ENCODE data around the gene APH1B.

APH1B gene

GRCh38 chr15:63323798-63324563 is 46.6 kb downstream of the APH1B start:
- WGBS: 97% methylated on average over 9 of the region's 9 CpGs
- Histone ChIP-seq H3K4me1 (ENCODE audit: control insufficient read depth, insufficient read depth, low read depth, low read length) (peaks cover 7% of the 10 kb centered on the region), H3K27ac (ENCODE audit: low read length, poor library complexity, severe bottlenecking) (no peak overlapping the region), H2AK5ac (ENCODE audit: low read length, severe bottlenecking) (peak overlapping the region; percentile 2), H3K14ac (ENCODE audit: low read length in 2 of 2) (no peak overlapping the region), H3K23ac (ENCODE audit: low read length in 2 of 2) (no peak overlapping the region), H3K79me1 (replicated peaks; ENCODE audit: low read length, poor library complexity, severe bottlenecking) (no peaks in the 10 kb centered on the region), H3K18ac (ENCODE audit: low read depth in 1 of 2, low read length in 2 of 2) (no peak overlapping the region), H3K27me3 (ENCODE audit: control insufficient read depth in 1 of 2, insufficient read depth in 1 of 2, low read length in 2 of 2) (no peaks in the 10 kb centered on the region), H3K4ac (ENCODE audit: low read depth in 1 of 2, low read length in 2 of 2) (no peak overlapping the region), H2BK12ac (ENCODE audit: low read length in 2 of 2) (no peak overlapping the region), H3K4me2 (ENCODE audit: low read length, poor library complexity, severe bottlenecking) (no peak overlapping the region), H3K9ac (ENCODE audit: low read length) (no peak overlapping the region), H2BK15ac (ENCODE audit: low read depth, poor library complexity, severe bottlenecking) (no peak overlapping the region), H3K9me3 (ENCODE audit: control insufficient read depth, low read length) (no peaks in the 10 kb centered on the region), H2BK120ac (ENCODE audit: low read depth, low read length) (no peak overlapping the region), H3K36me3 (ENCODE audit: control insufficient read depth in 1 of 2, insufficient read depth in 2 of 2, low read depth in 1 of 2, low read length in 2 of 2) (peaks cover 4 to 43% of the 10 kb centered on the region in 2 experiments), H3K4me3 (ENCODE audit: insufficient read depth in 1 of 2, low read depth in 1 of 2, low read length in 2 of 2) (no peak overlapping the region), H4K8ac (ENCODE audit: low read length) (no peak overlapping the region), H2BK5ac (ENCODE audit: low read depth, low read length, poor library complexity, severe bottlenecking) (no peak overlapping the region), H4K91ac (ENCODE audit: low read length) (no peak overlapping the region), H2AFZ (ENCODE audit: low read depth, low read length) (no peak overlapping the region)
- no peak for DNase-seq

DNA sequence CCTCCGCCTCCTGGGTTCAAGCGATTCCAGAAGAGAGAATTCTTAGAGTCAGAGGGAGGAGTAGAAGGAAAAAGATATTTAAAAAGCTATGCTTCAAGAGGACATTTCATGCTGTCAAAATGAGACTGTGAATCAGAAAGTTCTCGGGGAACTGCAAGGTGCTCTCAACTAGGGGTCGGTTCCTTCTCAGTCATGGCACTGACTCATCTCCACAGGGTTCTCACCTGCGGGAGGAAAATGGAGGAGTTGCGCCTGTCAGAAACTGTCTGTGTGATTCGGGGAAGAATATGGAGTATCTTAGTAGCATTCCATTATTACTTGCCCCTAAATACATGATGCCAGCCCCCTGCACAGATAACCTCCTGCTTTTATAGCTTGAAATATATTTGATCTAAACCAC is 47.4 kb downstream of the APH1B start:
- no peak overlapping the region for H3K18ac ChIP-seq (ENCODE audit: low read depth in 1 of 2, low read length in 2 of 2)
- H2BK15ac ChIP-seq (ENCODE audit: low read depth, poor library complexity, severe bottlenecking): no peak overlapping the region
- no peak overlapping the region for H3K4me2 ChIP-seq (ENCODE audit: low read length, poor library complexity, severe bottlenecking)
- no peak overlapping the region for H4K91ac ChIP-seq (ENCODE audit: low read length)
- no peak overlapping the region for H2BK12ac ChIP-seq (ENCODE audit: low read length in 2 of 2)
- H2AK5ac ChIP-seq (ENCODE audit: low read length, severe bottlenecking): no peak overlapping the region
- 95% methylated on average over 4 of the region's 7 CpGs for WGBS
- H3K9me3 ChIP-seq (ENCODE audit: control insufficient read depth, low read length): no peaks in the 10 kb centered on the region
- H3K4me1 ChIP-seq (ENCODE audit: control insufficient read depth, insufficient read depth, low read depth, low read length): peaks cover 7% of the 10 kb centered on the region
- no peak for DNase-seq
- no peak overlapping the region for H3K4me3 ChIP-seq (ENCODE audit: insufficient read depth in 1 of 2, low read depth in 1 of 2, low read length in 2 of 2)
- no peak overlapping the region for H3K4ac ChIP-seq (ENCODE audit: low read depth in 1 of 2, low read length in 2 of 2)
- H3K9ac ChIP-seq (ENCODE audit: low read length): no peak overlapping the region
- peaks cover 4 to 51% of the 10 kb centered on the region in 2 experiments for H3K36me3 ChIP-seq (ENCODE audit: control insufficient read depth in 1 of 2, insufficient read depth in 2 of 2, low read depth in 1 of 2, low read length in 2 of 2)
- H3K27ac ChIP-seq (ENCODE audit: low read length, poor library complexity, severe bottlenecking): no peak overlapping the region
- no peak overlapping the region for H2AFZ ChIP-seq (ENCODE audit: low read depth, low read length)
- H3K14ac ChIP-seq (ENCODE audit: low read length in 2 of 2): no peak overlapping the region
- H2BK120ac ChIP-seq (ENCODE audit: low read depth, low read length): no peak overlapping the region
- H4K8ac ChIP-seq (ENCODE audit: low read length): no peak overlapping the region
- no peaks in the 10 kb centered on the region for H3K79me1 ChIP-seq (replicated peaks; ENCODE audit: low read length, poor library complexity, severe bottlenecking)
- no peak overlapping the region for H2BK5ac ChIP-seq (ENCODE audit: low read depth, low read length, poor library complexity, severe bottlenecking)
- no peaks in the 10 kb centered on the region for H3K27me3 ChIP-seq (ENCODE audit: control insufficient read depth in 1 of 2, insufficient read depth in 1 of 2, low read length in 2 of 2)
- no peak overlapping the region for H3K23ac ChIP-seq (ENCODE audit: low read length in 2 of 2)

DNA sequence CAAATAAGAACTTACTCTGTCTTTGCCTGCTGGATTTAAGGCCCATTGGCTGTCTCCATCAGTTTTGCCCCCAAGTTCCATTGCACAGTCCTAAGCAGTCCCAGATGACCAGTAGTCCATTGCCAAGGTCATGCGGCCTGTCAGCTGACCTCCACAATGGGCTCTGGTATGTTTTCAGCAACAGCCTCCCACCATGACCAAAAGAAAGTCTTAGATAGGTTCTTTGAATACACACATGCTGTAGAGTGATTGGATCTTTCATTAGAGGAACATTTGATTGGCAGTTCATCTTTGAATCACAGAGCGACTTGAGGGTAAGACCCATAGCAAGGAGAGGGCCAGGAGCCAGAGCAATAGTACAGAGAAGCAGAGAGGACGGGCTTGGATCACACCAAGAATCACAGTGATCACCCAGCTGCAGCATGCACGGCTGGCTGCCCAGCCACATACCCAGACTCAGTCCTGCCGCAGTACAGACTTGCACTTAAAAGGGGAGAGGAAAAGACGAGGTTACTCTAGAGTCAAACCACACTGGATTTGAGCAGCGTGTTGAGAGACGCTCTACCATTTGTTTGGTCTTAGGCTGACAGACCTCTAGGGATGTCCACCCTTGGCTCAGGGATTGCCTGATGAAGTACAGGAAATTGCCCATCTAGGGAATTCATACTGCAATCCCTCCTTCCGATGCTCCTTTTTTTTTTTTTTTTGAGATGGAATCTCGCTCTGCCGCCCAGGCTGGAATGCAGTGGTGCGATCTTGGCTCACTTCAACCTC is 50.4 kb downstream of the APH1B start:
- Histone ChIP-seq H3K9ac (ENCODE audit: low read length) (no peak overlapping the region), H2BK5ac (ENCODE audit: low read depth, low read length, poor library complexity, severe bottlenecking) (no peak overlapping the region), H3K27me3 (ENCODE audit: control insufficient read depth in 1 of 2, insufficient read depth in 1 of 2, low read length in 2 of 2) (no peaks in the 10 kb centered on the region), H3K36me3 (ENCODE audit: control insufficient read depth in 1 of 2, insufficient read depth in 2 of 2, low read depth in 1 of 2, low read length in 2 of 2) (peaks cover 4 to 81% of the 10 kb centered on the region in 2 experiments), H3K4me1 (ENCODE audit: control insufficient read depth, insufficient read depth, low read depth, low read length) (peaks cover 10% of the 10 kb centered on the region), H2BK120ac (ENCODE audit: low read depth, low read length) (no peak overlapping the region), H3K23ac (ENCODE audit: low read length in 2 of 2) (no peak overlapping the region), H3K79me1 (replicated peaks; ENCODE audit: low read length, poor library complexity, severe bottlenecking) (no peaks in the 10 kb centered on the region), H4K8ac (ENCODE audit: low read length) (no peak overlapping the region), H3K27ac (ENCODE audit: low read length, poor library complexity, severe bottlenecking) (no peak overlapping the region), H3K4ac (ENCODE audit: low read depth in 1 of 2, low read length in 2 of 2) (no peak overlapping the region), H2BK12ac (ENCODE audit: low read length in 2 of 2) (no peak overlapping the region), H3K18ac (ENCODE audit: low read depth in 1 of 2, low read length in 2 of 2) (no peak overlapping the region), H4K91ac (ENCODE audit: low read length) (no peak overlapping the region), H3K4me3 (ENCODE audit: insufficient read depth in 1 of 2, low read depth in 1 of 2, low read length in 2 of 2) (no peak overlapping the region), H3K4me2 (ENCODE audit: low read length, poor library complexity, severe bottlenecking) (no peak overlapping the region), H2AK5ac (ENCODE audit: low read length, severe bottlenecking) (no peak overlapping the region), H3K14ac (ENCODE audit: low read length in 2 of 2) (no peak overlapping the region), H3K9me3 (ENCODE audit: control insufficient read depth, low read length) (no peaks in the 10 kb centered on the region), H2BK15ac (ENCODE audit: low read depth, poor library complexity, severe bottlenecking) (no peak overlapping the region), H2AFZ (ENCODE audit: low read depth, low read length) (no peak overlapping the region)
- 87% methylated on average over 12 of the region's 12 CpGs for WGBS
- DNase-seq: no peak

DNA sequence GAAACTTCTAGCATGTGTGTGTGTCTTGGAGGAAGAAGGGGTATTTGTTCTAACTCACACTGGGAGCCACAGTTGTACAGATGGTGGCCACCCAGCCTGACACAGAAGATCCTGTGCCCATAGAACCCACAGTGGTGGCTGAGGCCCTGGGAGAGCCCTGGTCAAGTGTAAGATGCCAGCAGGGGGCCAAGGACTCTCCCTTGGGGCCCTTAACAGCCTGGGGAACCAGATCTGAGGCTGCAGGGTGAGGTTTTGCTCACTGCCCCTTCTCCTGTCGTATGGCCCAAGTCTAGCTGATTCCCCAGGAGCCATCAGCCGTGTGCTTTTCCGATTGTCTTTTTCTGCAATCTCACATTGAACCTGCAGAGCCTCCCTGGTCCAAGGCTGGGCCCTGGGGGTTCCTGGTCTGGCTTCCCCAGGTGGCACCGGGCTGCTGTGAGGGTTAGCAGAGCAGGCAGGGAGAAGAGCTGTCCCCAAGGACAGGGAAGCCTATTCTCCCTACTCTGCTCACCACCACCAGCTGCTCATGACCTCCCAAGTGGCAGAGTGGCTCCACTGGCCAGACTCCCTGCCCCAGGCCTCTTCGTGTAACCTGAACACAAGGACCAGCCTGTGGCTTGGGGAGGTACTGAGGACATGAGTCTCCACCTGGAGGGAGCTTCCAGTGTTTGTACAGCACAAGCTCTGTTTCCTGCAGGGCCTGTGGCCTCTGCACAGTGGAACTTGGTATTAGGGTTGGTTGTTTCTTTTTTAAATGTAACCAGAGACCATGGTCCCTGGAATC is 52.4 kb downstream of the APH1B start:
- Histone ChIP-seq H3K27me3 (ENCODE audit: control insufficient read depth in 1 of 2, insufficient read depth in 1 of 2, low read length in 2 of 2) (no peaks in the 10 kb centered on the region), H2AK5ac (ENCODE audit: low read length, severe bottlenecking) (no peak overlapping the region), H2BK12ac (ENCODE audit: low read length in 2 of 2) (peak overlapping the region in 1 of 2 experiments; percentile 35), H2BK5ac (ENCODE audit: low read depth, low read length, poor library complexity, severe bottlenecking) (no peak overlapping the region), H3K4me1 (ENCODE audit: control insufficient read depth, insufficient read depth, low read depth, low read length) (peaks cover 10% of the 10 kb centered on the region), H2BK15ac (ENCODE audit: low read depth, poor library complexity, severe bottlenecking) (no peak overlapping the region), H4K91ac (ENCODE audit: low read length) (no peak overlapping the region), H3K36me3 (ENCODE audit: control insufficient read depth in 1 of 2, insufficient read depth in 2 of 2, low read depth in 1 of 2, low read length in 2 of 2) (peaks cover 4 to 86% of the 10 kb centered on the region in 2 experiments), H4K8ac (ENCODE audit: low read length) (no peak overlapping the region), H2AFZ (ENCODE audit: low read depth, low read length) (no peak overlapping the region), H3K79me1 (replicated peaks; ENCODE audit: low read length, poor library complexity, severe bottlenecking) (no peaks in the 10 kb centered on the region), H3K27ac (ENCODE audit: low read length, poor library complexity, severe bottlenecking) (no peak overlapping the region), H3K23ac (ENCODE audit: low read length in 2 of 2) (no peak overlapping the region), H3K14ac (ENCODE audit: low read length in 2 of 2) (peak overlapping the region in 1 of 2 experiments; percentile 80), H2BK120ac (ENCODE audit: low read depth, low read length) (no peak overlapping the region), H3K18ac (ENCODE audit: low read depth in 1 of 2, low read length in 2 of 2) (peak overlapping the region in 1 of 2 experiments; percentile 52), H3K4me2 (ENCODE audit: low read length, poor library complexity, severe bottlenecking) (no peak overlapping the region), H3K4ac (ENCODE audit: low read depth in 1 of 2, low read length in 2 of 2) (no peak overlapping the region), H3K9ac (ENCODE audit: low read length) (no peak overlapping the region), H3K9me3 (ENCODE audit: control insufficient read depth, low read length) (no peaks in the 10 kb centered on the region), H3K4me3 (ENCODE audit: insufficient read depth in 1 of 2, low read depth in 1 of 2, low read length in 2 of 2) (no peak overlapping the region)
- WGBS: 98% methylated on average over 5 of the region's 5 CpGs
- no peak for DNase-seq
